ENCODE results near the gene TMEM88.

- TF ChIP-seq POLR2AphosphoS5 (IDR thresholded peaks at IDR 0.05), result no peak
- TF ChIP-seq CTCF (IDR thresholded peaks at IDR 0.05), result peak in 2 of 4 experiments; percentile 16 to 38
- TF ChIP-seq POLR2A (IDR thresholded peaks at IDR 0.05), result no peak
Observed at GRCh38 chr17:7841915-7842379, 12.9 kb upstream of the TMEM88 start.

Data from gastroesophageal sphincter (tissue), 3 donors.